HG02981 (cell line): ENCODE results near the gene GPHN.
"Not testable (repeated sequence)": the region's sequence is repeated elsewhere in the genome, so short reads cannot be mapped to it uniquely, and the experiment has no call there.

Source experiments
- ATAC-seq: cut with Tn5 transposase; IDR thresholded peaks from one replicate; pipeline ENCODE4 v1.9.1; 2021; ENCODE audit warnings: mild to moderate bottlenecking, moderate library complexity; ENCODE audit not compliant: unreplicated experiment

The GPHN gene

GRCh38 chr14:66501592-66501991, 6.4 kb upstream of the GPHN start:
- ATAC-seq, result no peak

- not testable (repeated sequence) for ATAC-seq
These were observed 5.1 kb upstream of the GPHN start for GRCh38 chr14:66502836-66503235.

GRCh38 chr14:66503532-66503931, 4.4 kb upstream of the GPHN start:
- ATAC-seq, result no peak

GRCh38 chr14:66507181-66507721, 696 bp upstream of the GPHN start:
- ATAC-seq, result peak; percentile 13

GRCh38 chr14:66508547-66508845, 549 bp downstream of the GPHN start:
- no peak for ATAC-seq

GRCh38 chr14:66508846-66509621, 1.1 kb downstream of the GPHN start:
- ATAC-seq, result peak; percentile 21

GRCh38 chr14:66509874-66510273, 1.9 kb downstream of the GPHN start:
- no peak for ATAC-seq

GRCh38 chr14:66511849-66512248, 3.9 kb downstream of the GPHN start:
- no peak for ATAC-seq

- no peak for ATAC-seq
These were observed 6.3 kb downstream of the GPHN start for GRCh38 chr14:66514213-66514612.

- no peak for ATAC-seq
These were observed 22.6 kb downstream of the GPHN start for GRCh38 chr14:66530526-66530925.

- ATAC-seq, result no peak
These were observed 31.1 kb downstream of the GPHN start for GRCh38 chr14:66539034-66539433.

GRCh38 chr14:66540038-66540437, 32.1 kb downstream of the GPHN start:
- no peak for ATAC-seq

GRCh38 chr14:66541627-66542026, 33.7 kb downstream of the GPHN start:
- no peak for ATAC-seq

- ATAC-seq, result no peak
These were observed 36.0 kb downstream of the GPHN start for GRCh38 chr14:66543996-66544395.

GRCh38 chr14:66545191-66545590, 37.2 kb downstream of the GPHN start:
- not testable (repeated sequence) for ATAC-seq

GRCh38 chr14:66545751-66546150, 37.8 kb downstream of the GPHN start:
- not testable (repeated sequence) for ATAC-seq

- ATAC-seq, result no peak
These were observed 55.8 kb downstream of the GPHN start for GRCh38 chr14:66563731-66564130.

GRCh38 chr14:66568220-66568619, 60.3 kb downstream of the GPHN start:
- ATAC-seq, result no peak

- ATAC-seq, result no peak
These were observed 64.9 kb downstream of the GPHN start for GRCh38 chr14:66572826-66573225.

- no peak for ATAC-seq
These were observed 67.1 kb downstream of the GPHN start for GRCh38 chr14:66575014-66575413.

- ATAC-seq, result no peak
These were observed 68.0 kb downstream of the GPHN start for GRCh38 chr14:66575939-66576338.

- not testable (repeated sequence) for ATAC-seq
These were observed 79.8 kb downstream of the GPHN start for GRCh38 chr14:66587753-66588152.

GRCh38 chr14:66595394-66595793, 87.4 kb downstream of the GPHN start:
- ATAC-seq, result no peak
